ENCODE results near the gene LRMDA.

DNA sequence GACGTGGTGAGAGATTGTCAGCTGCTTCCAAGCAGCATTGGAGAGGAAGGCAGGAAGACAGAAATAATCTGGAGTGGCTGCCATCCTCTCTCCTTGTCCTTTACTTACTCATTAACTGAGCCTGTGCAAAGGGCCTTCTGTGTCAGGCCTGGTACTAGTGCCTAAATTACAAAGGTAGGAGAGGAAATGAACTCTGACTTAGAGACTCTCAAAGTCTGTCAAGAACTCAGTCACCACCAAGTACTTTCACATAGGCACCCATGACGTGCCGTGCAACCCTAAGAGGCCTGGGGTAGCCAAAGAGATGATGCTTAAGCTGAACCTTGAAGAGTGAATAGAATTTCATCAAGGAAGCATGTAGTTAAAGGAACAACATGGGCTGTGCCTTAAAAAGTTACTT, 866.9 kb downstream of the LRMDA start:
- TF ChIP-seq, protein P1, sequence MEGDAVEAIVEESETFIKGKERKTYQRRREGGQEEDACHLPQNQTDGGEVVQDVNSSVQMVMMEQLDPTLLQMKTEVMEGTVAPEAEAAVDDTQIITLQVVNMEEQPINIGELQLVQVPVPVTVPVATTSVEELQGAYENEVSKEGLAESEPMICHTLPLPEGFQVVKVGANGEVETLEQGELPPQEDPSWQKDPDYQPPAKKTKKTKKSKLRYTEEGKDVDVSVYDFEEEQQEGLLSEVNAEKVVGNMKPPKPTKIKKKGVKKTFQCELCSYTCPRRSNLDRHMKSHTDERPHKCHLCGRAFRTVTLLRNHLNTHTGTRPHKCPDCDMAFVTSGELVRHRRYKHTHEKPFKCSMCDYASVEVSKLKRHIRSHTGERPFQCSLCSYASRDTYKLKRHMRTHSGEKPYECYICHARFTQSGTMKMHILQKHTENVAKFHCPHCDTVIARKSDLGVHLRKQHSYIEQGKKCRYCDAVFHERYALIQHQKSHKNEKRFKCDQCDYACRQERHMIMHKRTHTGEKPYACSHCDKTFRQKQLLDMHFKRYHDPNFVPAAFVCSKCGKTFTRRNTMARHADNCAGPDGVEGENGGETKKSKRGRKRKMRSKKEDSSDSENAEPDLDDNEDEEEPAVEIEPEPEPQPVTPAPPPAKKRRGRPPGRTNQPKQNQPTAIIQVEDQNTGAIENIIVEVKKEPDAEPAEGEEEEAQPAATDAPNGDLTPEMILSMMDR (IDR thresholded peaks at IDR 0.05; ENCODE audit: low read depth, low read length), result no peak
- no peak for TF ChIP-seq EZH2phosphoT487 (IDR thresholded peaks at IDR 0.05; ENCODE audit: low read depth)

All from OCI-LY3 (cell line).